Uterus (tissue), 4 donors: ENCODE data around the gene SETBP1. TPM values are rescaled to one million over a fixed set of nuclear protein-coding genes. Genes with fewer than 3 reads are reported as not detected.

Experiments used
- DNase-seq, 2 donors: peaks; one replicate each; pipeline ENCODE4 v3.0.0-alpha.2; 2019 to 2020
- H3K27ac ChIP-seq, 2 donors: fragments of 200-600 bp; sonication (generic); 1 replicate in 1 of 2; 2 replicates in 1 of 2; pipeline ENCODE4 v1.5.1; 2016 to 2018
- H3K27me3 ChIP-seq, 2 donors: fragments of 200-600 bp; sonication (generic); one replicate each; pipeline ENCODE4 v1.5.1; 2018 to 2019; ENCODE audit warnings: control low read depth in 1 of 2
- H3K36me3 ChIP-seq, 2 donors: fragments of 200-600 bp; sonication (generic); one replicate each; pipeline ENCODE4 v1.5.1; 2019; ENCODE audit warnings: control low read depth in 1 of 2
- H3K4me1 ChIP-seq, 2 donors: fragments of 200-600 bp; sonication (generic); one replicate each; pipeline ENCODE4 v1.5.1; 2018 to 2019; ENCODE audit warnings: control low read depth in 1 of 2
- H3K4me3 ChIP-seq, 2 donors: fragments of 200-600 bp; sonication (generic); 1 replicate in 1 of 2; 2 replicates in 1 of 2; pipeline ENCODE4 v1.5.1; 2018 to 2019; ENCODE audit warnings: mild to moderate bottlenecking in 1 of 2
- H3K9me3 ChIP-seq, 2 donors: fragments of 200-600 bp; sonication (generic); one replicate each; pipeline ENCODE4 v1.5.1; 2019; ENCODE audit warnings: control low read depth in 1 of 2
- POLR2A ChIP-seq, 2 donors: fragments of 450-650 bp; IDR thresholded peaks; one replicate each; pipeline ENCODE4 v1.6.1; 2016; ENCODE audit warnings: antibody characterized with exemption in 2 of 2, mild to moderate bottlenecking in 1 of 2, moderate library complexity in 1 of 2
- intact Hi-C: fragments of 100-400 bp; cut with DNase I; formaldehyde crosslinking; loops from one replicate; pipeline ENCODE4 v1.15.1; 2023; ENCODE audit warnings: low total_unique reads
- total RNA-seq, 4 donors: library from RNA; depleted of rRNA in 3 of 4; stranded (reverse); fragments of >200 nt in 3 of 4; gene quantifications; one replicate each; pipeline versions ENCODE4 v1.1.0 to v1.2.4, GENCODE V29; 2014 to 2023
- TF ChIP-seq, protein P1 (sequence below), 4 experiments: fragments of 200-600 bp in 2 of 4; fragments of 450-650 bp in 2 of 4; sonication (generic) in 2 of 4; IDR thresholded peaks; one replicate each; pipeline ENCODE4 v1.5.1; 2016 to 2019; ENCODE audit warnings: antibody characterized with exemption in 4 of 4, mild to moderate bottlenecking in 2 of 4, moderate library complexity in 1 of 4
- donor health status: DM: yes; HTN: yes; CAD: no.

The SETBP1 gene
- total RNA-seq, 4 donors from 2014 or later, result 16.8 to 74.0 (median 36.9) TPM

DNA sequence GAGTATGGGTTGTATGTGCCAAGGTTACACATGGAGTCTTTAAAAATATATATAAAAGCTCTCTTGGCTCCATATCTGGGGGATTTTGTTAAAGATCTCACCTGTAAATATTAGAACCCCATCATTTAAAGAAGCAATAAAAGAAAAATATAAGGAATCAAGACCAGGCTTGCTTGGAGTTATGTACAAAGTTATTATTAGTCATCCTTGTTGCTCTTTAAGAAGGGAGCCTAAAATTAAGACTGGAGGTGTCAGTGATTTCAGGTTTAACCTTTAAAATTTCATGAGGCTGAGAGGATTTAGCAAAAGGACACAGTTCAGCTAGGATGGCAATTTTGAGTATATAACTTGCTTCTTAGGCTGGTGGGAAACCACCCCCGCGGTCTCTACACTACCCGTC lies 181.4 kb downstream of the SETBP1 start:
- no peak overlapping the region for H3K4me3 ChIP-seq
- DNase-seq, result no peak
- H3K4me1 ChIP-seq, result no peaks in the 10 kb centered on the region
- no peaks in the 10 kb centered on the region for H3K9me3 ChIP-seq
- TF ChIP-seq, protein P1, sequence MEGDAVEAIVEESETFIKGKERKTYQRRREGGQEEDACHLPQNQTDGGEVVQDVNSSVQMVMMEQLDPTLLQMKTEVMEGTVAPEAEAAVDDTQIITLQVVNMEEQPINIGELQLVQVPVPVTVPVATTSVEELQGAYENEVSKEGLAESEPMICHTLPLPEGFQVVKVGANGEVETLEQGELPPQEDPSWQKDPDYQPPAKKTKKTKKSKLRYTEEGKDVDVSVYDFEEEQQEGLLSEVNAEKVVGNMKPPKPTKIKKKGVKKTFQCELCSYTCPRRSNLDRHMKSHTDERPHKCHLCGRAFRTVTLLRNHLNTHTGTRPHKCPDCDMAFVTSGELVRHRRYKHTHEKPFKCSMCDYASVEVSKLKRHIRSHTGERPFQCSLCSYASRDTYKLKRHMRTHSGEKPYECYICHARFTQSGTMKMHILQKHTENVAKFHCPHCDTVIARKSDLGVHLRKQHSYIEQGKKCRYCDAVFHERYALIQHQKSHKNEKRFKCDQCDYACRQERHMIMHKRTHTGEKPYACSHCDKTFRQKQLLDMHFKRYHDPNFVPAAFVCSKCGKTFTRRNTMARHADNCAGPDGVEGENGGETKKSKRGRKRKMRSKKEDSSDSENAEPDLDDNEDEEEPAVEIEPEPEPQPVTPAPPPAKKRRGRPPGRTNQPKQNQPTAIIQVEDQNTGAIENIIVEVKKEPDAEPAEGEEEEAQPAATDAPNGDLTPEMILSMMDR (IDR thresholded peaks at IDR 0.05), result no peak
- TF ChIP-seq POLR2A (IDR thresholded peaks at IDR 0.05), result no peak
- no peaks in the 10 kb centered on the region for H3K36me3 ChIP-seq
- intact Hi-C loops, result no loop called here
- H3K27ac ChIP-seq, result no peak overlapping the region
- H3K27me3 ChIP-seq, result no peaks in the 10 kb centered on the region

DNA sequence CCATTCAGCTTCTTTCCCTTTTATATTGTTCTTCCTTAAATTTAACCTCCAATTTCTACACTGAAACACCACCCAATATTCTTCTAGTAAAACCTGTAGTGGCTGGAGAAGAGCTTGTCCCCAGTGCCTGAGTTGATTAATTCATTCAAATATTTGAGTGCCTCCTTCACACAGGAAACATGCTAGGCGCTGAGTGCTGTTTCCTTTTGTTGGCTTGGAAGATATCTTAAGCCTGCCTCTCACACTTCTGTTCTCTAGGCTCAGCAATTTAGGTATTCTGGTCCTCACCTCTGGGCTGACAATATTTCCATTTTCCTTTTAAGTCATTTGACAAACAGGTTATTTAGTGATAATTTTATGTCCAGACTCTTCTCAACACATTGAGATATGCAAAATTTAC lies 185.4 kb downstream of the SETBP1 start:
- DNase-seq, result no peak
- H3K36me3 ChIP-seq, result no peaks in the 10 kb centered on the region
- intact Hi-C loops, result no loop called here

DNA sequence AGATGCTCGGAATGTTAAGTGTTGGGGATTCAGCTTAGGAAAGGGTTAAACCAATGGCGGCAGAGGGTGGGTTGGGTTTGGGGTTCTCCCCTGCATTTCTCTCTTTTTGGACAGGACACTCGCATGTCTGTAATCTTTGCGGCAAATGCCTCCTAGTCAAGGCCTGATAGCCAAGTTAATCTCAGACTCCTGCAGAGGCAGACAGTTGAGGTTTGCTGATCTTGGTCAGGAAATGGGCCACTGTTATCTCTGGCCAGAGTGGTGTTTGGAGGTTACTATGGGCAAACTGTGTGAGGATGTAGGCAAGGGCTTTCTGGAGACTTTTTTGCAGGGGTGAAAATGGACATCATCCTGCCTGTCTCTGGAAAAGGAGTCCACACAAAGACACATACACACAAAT lies 188.8 kb downstream of the SETBP1 start:
- intact Hi-C loops, result no loop called here
- no peaks in the 10 kb centered on the region for H3K4me1 ChIP-seq

More for the DNA sequence above, 185.4 kb downstream of the SETBP1 start:
- H3K9me3 ChIP-seq, result no peaks in the 10 kb centered on the region
- no peaks in the 10 kb centered on the region for H3K4me1 ChIP-seq
- H3K4me3 ChIP-seq, result no peak overlapping the region
- H3K27ac ChIP-seq, result no peak overlapping the region
- no peak for TF ChIP-seq POLR2A (IDR thresholded peaks at IDR 0.05)
- TF ChIP-seq, protein P1 (IDR thresholded peaks at IDR 0.05), result no peak
- H3K27me3 ChIP-seq, result no peaks in the 10 kb centered on the region

DNA sequence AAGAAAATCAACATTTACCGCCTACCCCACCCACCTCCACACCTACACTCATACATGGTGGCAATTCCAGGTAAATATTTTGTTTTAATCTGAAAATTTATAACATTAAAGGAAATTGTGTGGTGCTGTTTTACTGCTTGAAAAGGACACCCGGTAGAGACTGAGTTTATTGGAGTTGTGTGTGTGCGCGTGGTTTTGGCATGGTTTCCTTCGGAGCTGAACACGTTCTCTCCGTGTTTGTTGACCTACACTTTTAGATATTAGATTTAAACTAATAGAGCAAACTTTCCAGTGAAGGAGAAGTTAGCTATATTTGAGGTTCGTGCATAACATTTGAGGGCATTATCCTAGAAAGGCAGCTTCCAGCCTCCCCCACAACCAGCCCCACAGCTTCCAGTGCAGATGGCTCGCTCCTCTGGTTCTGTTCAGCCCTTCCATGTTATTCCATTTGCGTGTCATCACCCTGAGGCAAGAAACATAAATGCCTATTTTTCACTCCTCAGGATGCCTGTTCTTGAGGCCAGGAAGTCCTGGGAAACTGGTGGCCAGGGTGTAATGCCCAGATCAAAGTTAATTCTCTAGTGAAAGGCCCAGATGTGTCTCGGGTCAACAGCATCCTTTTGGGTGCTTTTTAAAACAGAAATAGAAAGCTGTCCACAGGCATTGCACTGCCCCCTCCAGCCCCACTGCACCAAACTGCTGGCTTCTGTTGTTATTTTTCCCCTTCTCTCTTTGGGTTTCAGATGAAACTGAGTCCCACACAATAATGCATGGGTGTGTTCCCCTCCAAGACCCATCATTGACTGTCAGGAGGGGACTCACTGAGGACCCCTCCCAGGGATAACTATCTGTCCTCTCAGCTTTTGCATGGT lies 190.2 kb downstream of the SETBP1 start:
- Histone ChIP-seq H3K4me3 (no peak overlapping the region), H3K27ac (no peak overlapping the region), H3K27me3 (no peaks in the 10 kb centered on the region), H3K4me1 (no peaks in the 10 kb centered on the region), H3K9me3 (no peaks in the 10 kb centered on the region), H3K36me3 (no peaks in the 10 kb centered on the region)
- no peak for TF ChIP-seq POLR2A (IDR thresholded peaks at IDR 0.05)
- TF ChIP-seq, protein P1 (IDR thresholded peaks at IDR 0.05), result no peak
- DNase-seq, result no peak
- intact Hi-C loops, result no loop called here

More for the DNA sequence above, 188.8 kb downstream of the SETBP1 start:
- no peaks in the 10 kb centered on the region for H3K27me3 ChIP-seq
- no peak overlapping the region for H3K4me3 ChIP-seq
- TF ChIP-seq, protein P1 (IDR thresholded peaks at IDR 0.05), result no peak
- no peak for TF ChIP-seq POLR2A (IDR thresholded peaks at IDR 0.05)
- H3K36me3 ChIP-seq, result no peaks in the 10 kb centered on the region
- DNase-seq, result no peak
- H3K9me3 ChIP-seq, result no peaks in the 10 kb centered on the region
- H3K27ac ChIP-seq, result no peak overlapping the region

DNA sequence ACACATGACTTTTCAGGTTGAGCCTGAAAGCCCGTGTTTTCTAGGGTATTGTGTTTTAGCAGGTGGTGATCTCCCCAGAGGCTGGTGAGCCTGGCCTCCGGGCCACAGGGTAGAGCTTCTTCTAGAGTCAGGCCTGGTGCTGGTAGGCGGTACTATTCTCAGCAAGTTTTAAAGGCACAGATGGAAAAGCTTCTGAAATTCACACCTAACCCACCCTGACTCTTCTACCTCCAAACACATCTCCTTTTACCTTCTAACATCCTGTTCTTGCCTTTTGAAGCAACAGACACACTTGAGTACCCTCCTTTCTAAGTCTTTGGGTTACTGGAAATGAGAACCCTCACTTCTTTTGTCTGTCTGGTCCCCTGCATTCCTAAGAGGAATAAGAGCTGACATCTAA lies 191.1 kb downstream of the SETBP1 start:
- intact Hi-C loops, result no loop called here

More for the DNA sequence above, 191.1 kb downstream of the SETBP1 start:
- no peak overlapping the region for H3K4me3 ChIP-seq
- H3K9me3 ChIP-seq, result no peaks in the 10 kb centered on the region
- no peaks in the 10 kb centered on the region for H3K36me3 ChIP-seq
- no peaks in the 10 kb centered on the region for H3K27me3 ChIP-seq
- DNase-seq, result no peak
- no peaks in the 10 kb centered on the region for H3K4me1 ChIP-seq
- H3K27ac ChIP-seq, result no peak overlapping the region
- no peak for TF ChIP-seq POLR2A (IDR thresholded peaks at IDR 0.05)
- TF ChIP-seq, protein P1 (IDR thresholded peaks at IDR 0.05), result no peak
